GM19025 (cell line): Measurements from ENCODE around the gene ERP27.

Experiments
- ATAC-seq: cut with Tn5 transposase; IDR thresholded peaks from one replicate; pipeline ENCODE4 v1.9.1; 2021; ENCODE audit warnings: mild to moderate bottlenecking, low read depth, moderate library complexity; ENCODE audit not compliant: unreplicated experiment

ERP27 gene

DNA sequence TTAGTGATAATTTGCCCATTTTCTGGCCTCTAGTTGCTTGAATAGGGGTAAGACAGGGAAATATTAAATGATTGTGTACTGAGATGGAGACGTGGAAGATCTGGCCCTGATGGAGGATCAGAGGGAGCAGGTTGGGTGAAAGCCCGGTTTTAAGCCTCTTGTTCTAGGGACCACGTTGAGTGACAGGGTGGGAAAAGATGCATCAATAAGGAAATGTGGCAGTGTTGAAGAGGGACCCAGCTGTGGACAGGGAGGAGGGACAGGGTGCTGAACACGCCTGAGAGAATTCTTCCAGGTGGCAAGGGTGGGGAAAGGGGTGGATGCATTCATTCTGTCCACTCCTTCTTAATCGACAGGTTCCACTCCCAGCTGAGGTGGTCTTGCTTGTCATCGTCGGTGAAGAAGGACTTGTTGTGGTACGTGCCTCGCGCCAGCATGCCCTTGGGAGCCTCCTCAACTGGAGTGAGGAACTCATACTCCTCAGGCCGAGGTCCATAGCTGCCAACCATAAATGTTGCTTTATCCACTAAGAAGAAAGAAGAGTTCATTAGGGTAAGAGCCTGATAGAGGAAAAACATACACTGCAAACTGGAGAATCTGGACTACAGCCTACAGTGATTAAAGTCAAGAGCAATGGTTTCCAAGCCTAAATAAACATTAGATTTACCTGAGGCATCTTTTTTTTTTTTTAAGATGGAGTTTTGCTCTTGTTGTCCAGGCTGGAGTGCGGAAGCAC is 4.0 kb upstream of the ERP27 start:
- ATAC-seq = no peak

DNA sequence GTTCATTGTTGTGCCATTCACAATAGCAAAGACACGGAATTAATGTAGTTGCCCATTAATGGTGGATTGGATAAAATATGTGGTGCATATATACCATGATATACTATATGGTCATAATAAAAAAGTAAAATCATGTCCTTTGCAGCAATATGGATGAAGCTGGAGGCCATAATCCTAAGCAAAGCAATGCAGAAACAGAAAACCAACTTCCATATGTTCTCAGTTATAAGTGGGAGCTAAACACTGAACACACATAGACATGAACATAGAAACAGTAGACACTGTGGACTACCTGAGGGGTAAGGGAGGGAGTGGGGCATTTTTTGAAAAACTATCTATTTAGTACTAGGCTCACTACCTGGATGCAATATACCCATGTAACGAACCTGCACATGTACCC is 3.0 kb upstream of the ERP27 start:
- ATAC-seq = no peak

DNA sequence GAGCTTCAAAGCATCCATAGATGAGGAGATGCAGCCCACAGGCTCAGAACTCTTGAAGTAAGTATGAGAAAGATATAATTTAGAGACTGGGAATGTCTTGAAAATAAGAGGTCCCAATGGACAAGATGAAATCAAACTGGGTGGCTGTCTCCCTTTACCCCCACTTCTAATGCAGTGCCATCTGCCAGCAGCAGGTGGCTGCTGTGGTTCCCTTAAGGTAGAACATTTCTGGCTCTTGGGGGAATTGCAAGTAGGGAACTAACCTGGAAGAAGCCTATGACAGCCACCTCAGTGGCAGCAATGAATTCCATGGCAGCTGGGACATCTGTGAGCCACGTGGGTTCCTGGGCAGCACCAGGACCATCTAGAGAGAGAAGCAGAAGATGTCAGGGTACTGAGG is 648 bp downstream of the ERP27 start:
- no peak for ATAC-seq

DNA sequence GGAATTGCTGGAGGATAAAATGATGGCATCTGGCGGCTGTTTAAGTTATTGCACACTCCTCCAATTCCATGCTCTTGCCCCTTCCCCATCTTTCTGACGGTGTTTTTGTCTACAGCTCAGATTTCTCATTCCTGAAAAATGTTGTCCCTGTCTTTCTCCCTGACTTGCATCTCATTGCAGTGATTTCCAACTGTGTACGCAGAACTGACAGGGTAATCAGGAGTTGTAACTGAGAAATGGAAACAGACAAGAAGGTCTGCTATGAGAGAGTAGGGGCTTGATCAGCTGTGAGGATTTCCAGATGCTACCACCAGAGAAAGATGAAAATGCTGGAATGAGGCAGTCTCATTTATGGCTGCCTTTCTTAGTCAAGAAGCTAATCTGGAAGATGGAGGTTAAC is 1.3 kb downstream of the ERP27 start:
- no peak for ATAC-seq

DNA sequence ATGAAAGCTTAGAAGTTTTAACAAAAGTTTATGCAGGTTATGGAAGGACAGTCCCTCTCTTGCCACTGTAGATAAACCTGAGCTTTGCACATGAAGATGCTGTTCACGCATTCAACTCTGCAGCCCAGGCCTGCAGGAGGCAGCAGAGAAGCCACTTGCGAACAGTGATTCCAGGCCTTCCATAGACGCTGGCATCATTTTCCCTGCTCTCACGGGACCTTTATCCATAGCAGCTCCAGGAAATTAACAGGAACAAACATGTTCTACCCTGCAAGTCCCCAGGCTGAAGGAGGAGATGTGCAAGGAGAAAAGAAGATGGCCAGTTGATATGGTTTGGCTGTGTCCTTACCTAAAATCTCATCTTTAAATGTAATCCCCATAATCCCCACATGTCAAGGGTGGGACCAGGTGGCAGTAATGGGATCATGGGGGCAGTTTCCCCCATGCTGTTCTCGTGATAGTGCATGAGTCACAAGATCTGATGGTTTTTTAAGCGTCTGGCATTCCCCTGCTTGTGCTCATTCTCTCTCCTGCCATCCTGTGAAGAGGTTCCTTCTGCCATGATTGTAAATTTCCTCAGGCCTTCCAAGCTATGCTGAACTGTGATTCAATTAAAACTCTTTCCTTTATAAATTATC is 2.0 kb downstream of the ERP27 start:
- no peak for ATAC-seq

DNA sequence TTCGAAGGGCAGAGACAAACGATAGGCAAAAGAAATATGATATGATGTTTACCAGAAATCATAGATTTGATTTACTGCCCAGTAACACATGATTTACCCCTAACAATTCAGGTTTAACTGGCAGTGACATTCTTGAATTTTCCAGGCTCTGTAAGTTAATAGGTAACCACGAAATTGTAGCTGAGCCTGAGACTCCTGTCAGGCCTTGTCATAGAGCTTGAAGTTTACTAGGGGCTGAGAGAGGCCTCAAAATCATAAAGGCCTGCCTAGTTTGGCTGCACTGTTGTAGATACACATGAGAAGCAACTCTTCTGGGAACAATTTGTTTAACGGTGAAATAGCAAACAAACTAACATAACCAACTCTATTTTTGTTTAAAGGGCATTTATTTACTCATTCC is 3.3 kb downstream of the ERP27 start:
- ATAC-seq = no peak

DNA sequence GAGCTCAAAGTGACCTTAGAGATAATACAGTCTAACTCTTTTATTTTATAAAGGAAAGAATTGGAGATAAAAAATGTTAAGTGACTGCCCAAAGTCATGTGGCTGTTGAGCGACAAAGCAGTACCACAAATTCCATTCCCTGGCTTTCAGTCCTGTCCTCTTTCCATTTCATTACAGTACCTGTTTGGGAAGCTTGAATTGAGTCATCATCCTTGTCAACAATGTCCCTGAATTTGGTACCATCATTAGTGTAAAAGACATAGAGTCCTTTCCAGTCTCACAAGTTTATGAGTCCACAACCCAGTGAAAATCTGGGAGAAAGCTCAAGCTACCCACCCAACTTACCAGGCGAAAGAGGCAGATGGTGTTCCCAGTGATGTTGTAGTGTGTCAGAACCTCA is 3.8 kb downstream of the ERP27 start:
- no peak for ATAC-seq

DNA sequence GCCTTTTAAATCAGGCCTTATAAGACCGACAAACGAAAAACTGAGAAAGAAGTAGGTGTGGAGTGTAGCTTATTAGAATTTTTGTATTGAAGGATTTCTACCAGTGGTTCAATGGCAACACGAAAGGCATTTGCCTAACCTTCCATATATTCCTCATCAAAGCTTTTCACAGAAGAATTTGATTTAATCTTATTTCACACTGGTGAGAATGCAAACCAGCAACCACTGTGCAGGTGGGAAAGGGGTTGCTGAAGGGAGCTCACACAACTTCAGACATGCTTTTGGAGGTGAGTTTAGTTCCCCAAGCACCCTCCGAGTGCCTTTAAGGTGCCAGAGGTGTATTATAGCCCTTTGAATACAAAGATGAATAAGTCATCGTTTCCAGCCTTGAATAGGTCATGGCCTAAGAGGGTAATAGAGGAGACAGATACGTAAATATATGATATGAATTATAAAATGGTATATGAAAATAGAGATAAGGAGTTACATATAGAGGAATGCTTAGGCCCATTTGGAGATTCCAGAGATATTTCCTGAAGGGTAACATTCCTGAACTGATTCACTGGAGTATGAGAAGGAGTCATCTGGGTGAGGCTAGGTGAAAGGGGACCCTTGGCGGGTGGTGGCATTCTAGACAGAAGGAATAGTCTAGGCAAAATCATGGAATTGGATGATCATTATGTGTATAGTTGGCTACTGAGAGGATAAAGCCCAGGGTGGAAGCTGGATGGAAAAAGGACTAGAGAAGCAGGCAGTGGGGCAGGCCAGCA is 6.4 kb downstream of the ERP27 start:
- no peak for ATAC-seq

DNA sequence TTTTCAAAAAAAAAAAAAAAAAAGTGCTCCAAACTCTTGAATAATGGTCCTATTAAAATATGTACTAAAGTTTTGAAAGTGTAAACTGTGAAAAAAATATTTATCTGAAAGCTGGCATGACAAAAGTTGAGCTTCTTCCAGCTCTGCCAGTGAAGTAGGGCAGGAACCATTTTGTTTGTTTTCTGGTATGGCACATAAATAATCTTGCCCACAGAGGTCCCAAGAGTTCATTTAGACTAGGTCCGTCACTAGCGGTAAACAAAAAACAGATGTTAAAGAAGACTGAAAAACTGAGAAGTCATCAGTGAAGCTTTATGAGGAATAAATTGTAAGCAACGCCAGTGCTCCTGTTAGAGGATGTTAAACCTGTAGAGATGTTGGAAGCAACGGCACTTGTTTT is 7.0 kb downstream of the ERP27 start:
- no peak for ATAC-seq

DNA sequence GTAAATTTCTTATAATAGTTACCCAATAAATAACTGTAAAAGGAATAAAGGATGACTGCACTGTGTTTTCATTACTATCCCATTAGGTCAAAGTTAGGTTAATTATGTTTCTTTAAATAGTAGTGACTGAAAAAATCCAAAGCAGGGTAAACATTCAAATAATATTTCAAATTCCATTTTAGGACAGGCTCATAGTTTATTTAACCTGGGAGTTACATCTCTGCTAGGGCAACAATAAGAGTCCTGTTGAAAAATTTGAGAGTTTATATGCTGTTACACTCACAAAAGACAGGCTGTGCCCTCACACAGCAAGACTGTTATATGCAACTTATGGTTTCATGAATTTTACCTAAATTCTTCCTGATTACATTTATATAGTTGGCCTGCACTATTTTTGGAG is 8.0 kb downstream of the ERP27 start:
- no peak for ATAC-seq

DNA sequence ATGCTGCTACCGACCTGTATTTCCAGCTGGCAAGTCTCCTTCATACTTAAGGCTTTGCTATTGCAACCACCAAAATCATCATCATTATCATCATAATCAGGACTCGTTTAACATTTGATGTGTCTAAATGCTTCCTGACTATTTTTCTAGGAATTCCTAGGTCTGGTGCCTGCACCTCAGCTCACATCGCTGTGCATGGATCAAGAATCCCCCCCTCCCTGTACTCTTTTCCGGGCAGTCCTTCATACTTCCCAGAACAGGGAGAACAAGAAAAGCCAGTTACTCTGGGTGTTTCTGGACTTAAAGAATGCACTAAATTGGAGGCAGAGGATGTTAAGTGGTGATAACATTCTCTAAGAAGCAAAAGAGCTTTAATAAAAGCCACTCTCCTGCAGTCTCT is 9.4 kb downstream of the ERP27 start:
- ATAC-seq = no peak

DNA sequence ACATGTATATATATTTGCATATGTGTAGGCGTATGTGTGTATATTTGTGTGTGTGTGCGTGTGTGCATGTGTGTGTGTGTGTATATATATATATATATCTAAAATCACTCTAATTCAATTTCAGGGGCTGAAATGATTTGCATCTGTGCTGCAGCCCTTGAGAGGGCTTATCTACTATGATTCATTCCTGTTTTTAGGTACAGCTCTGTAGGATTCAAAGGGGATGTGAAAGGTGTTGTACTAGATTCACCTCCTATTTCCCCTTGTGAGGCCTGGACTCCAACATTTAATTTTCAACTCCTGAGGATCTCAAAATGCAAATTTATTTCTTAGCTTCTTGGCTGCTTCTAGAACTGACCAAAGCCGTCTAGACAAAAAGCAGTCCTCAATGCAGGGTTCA is 11.1 kb downstream of the ERP27 start:
- ATAC-seq = no peak

DNA sequence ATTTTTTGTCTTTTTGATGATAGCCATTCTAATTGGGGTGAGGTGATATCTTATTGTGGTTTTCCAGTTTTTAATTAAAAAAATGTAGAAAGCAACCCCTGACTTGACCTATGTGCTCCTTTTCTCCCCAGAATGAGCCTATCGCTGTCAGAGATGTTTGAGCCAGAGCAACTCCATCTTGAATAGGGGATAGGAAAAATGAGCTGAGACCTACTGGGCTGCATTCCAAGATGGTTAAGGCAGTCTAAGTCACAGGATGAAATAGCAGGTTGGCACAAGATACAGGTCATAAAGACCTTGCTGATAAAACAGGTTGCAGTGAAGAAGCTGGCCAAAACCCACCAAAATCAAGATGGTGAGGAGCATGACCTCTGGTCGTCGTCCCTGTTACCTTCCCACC is 13.8 kb downstream of the ERP27 start:
- ATAC-seq = no peak

DNA sequence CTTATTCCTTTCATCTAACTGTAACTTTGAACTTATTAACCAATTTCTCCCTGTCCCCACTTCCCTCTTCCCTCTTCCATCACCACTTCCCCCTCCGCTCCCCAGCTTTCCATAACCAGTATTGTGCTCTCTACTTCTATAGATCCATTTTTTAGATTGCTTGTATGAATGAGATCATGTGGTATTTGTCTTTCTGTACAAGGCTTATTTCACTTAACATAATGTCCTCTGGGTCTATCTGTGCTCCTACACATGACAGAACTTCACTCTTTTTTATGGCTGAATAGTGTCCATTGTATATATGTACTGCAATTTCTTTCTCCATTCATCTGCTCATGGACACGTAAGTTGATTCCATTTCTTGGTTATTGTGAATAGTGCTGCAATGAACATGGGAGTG is 14.4 kb downstream of the ERP27 start:
- ATAC-seq = no peak

DNA sequence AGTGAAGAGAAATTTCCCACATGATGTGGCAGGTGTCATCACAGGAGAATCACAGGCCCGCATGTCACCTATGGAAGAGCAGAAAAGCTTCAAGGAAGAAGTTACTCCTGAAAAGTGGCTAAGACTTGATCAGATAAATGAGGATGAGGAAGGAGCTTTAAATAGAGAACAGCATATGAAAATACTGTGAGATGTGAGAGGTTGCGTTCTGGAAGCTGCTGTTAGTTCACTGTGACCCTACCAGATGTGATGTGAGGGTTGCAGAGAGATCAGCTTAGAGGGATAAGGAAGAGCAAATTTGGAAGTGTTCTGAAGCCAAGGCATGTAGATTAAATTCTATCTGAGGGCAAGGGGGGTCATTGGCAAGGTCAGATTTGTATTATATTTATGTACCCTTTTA is 17.1 kb downstream of the ERP27 start:
- ATAC-seq = no peak

DNA sequence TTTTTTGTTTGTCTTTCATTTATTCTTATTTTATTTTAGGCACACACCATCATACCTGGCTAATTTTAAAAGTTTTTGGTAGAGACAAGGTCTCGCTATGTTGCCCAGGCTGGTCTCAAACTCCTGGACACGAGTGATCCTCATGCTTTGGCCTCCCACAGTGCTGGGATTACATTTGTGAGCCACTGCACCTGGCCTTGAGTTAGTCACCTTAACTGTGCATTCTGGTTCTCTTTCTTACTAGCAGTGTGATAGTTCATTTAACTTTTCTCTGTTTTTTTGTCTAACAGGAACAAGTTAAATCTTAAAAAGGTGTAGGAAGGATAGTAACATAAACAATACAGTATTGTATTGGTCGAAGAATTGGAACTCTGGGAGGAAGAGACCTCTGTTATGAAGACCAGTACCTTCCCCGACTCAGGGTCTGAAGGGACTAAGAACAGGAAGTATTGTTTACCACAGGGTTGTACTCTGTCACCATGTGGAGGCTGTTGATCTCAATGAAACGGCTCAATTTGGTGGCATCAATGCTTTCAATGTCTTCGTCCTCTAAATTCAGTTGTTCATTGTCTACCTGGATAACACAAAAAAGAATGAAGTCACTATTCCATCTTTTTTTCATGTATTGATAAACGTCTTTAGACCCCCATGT is 17.7 kb downstream of the ERP27 start:
- ATAC-seq = no peak

DNA sequence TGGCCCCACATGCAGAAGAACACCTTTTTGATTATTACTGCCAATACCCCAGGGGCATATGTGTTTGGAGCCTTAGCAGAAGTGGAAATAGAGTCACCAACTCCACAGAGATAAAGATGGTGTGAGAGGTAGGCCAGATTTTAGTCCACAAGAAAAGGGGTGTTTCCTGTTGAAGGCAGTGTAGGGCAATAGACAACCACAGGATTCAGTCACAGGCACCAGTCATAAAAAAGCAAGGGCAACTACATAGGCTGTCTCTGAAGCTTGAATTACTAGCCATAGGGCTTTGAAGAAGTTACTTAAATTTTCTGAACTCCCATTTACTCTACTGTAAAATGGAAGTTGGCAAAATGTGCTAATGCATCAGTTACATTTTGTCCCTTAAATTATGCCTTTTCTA is 18.9 kb downstream of the ERP27 start:
- ATAC-seq = no peak

DNA sequence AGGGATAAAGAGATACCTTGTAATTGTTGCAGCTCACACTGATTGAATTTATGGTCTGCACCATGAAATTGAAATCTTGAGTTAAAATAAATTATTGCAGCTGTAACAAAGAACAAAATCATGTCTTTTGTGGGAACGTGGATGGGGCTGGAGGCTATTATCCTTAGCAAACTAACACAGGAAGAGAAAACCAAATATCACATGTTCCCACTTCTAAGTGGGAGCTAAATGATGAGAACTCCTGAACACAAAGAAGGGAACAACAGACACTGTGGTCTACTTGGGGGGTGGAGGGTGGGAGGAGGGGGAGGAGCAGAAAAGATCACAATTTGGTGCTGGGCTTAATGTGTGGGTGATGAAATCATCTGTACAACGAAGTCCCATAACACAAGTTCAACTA is 22.6 kb downstream of the ERP27 start:
- no peak for ATAC-seq

DNA sequence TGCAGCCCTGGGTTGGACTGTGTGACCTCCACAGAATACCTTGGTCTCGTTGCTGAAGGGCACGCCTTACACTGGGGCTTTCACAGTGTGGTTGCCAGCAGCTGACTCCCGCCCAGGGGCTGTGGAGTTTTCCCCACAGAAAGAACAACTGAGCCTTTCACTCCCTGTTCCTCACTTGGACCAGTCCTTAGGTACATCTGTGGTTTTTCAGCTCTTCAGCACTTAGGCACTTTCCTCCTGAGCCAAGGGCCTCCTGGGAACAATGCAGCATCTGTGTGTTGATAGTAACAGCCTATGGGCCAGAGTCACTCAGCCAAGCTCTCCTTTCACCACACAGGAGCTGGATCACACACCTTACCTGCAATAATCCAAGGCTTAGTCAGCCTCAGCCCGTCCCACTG is 25.0 kb downstream of the ERP27 start:
- ATAC-seq = no peak

DNA sequence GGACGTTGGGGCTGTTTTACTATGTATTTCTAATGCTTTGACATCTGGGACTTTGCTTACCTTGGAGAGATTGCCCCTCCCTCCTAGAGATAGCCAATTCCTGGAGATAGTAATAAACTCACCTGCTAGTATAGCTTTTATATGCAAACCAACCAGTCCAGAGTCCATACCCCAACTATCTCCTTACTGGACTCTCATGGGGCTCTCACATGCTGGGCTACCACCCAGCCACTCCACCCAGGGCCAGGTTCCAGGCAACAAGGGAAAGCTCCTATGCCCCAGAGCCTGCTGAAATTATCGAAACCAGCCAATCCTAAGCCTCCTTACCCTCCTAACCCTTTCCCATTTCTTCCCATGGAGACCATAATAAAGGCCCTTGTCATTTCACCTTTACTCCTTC is 27.2 kb downstream of the ERP27 start:
- no peak for ATAC-seq
